Stimulated activated CD4-positive, alpha-beta T cell treated with anti-CD3 and anti-CD28 coated beads, TNF-alpha, amount 100 ng/mL, for 48 hours (primary cell): Measurements from ENCODE around the gene DGAT2L6.
"Not testable (repeated sequence)": the region's sequence is repeated elsewhere in the genome, so short reads cannot be mapped to it uniquely, and the experiment has no call there.

Experiments used
- DNase-seq, 3 donors: peaks; one replicate each; pipeline ENCODE4 v3.0.0-alpha.2; 2020; ENCODE audit warnings: low read depth in 3 of 3

DGAT2L6 gene

DNA sequence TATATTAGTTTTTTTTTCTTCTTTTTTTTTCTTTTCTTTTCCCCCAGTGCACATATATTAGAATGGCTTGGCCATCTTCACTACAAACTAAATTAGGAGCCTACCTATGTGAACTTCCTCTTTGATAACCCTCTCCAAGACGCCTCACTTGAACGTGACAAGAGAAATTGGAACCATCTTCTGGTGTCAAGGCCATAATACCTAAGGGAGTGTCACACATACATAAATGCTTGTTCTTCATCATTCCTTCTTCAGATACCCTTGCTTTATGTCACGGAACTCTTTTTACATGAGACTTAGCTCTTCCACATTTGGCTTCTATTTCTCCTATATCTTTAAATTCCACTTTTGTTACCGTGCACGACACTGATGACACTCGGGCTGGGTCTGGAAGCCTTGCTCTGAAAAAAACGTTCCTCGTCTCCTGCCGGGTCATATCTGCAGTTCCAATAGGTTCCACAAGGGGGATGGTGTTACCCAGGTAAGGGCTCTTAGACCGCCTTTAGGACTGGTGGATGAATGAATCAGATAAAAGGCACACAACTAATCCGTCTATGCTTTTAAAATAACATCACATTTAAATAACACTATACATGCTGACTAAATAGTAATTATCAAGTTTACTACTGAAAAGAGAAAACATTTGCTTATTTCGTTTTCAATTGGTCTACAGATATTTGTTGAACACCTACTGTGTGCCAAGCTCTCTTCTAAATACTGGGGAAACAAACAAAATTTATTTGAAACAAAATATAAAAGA lies 19.9 kb downstream of the DGAT2L6 start:
- peak; percentile 38 to 71 (median 39) for DNase-seq

DNA sequence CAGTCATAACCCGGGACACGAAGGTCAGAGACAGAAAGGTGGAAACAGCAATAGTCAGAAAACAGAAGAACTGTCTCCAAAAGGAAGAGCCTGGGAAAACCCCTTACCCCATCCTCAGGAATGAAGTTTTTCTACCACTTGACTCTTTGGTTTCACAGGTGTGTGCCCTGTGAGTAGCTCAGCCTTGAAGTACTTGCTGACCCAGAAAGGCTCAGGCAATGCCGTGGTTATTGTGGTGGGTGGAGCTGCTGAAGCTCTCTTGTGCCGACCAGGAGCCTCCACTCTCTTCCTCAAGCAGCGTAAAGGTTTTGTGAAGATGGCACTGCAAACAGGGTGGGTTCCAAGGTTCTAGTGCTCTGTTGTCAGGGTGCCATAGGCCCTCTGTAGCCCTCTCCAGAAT lies 24.4 kb downstream of the DGAT2L6 start:
- DNase-seq: no peak

DNA sequence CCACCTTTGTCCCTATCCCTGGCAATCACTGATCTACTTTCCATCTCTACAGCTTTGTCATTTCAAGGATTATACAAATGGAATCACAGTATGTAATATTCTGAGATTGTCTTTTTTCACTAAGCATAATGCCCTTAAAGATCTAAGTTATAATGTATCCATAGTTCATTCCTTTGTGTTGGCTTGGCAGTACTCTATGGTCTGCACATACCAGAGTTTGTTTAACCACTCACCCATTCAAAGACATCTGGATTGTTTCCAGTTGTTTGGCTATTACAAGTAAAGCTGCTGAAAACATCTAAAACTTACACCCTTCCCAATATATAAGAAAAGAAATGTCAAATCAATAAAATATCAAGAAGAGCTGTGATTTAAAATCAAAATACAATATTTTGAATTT lies 31.2 kb downstream of the DGAT2L6 start:
- no peak for DNase-seq

DNA sequence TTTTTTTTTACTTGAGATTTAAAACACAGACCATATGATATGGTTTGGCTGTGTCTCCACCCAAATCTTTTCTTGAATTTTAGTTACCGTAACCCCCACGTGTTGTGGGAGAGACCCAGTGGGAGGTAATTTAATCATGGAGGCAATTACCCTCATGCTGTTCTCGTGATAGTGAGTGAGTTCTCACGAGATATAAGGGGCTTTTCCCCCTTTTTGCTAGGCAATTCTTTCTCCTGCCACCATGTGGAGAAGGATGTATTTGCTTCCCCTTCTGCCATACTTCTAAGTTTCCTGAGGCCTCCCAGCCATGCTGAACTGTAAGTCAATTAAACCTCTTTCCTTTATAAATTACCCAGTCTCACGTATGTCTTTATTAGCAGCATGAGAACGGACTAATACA lies 32.3 kb downstream of the DGAT2L6 start:
- not testable (repeated sequence) for DNase-seq

DNA sequence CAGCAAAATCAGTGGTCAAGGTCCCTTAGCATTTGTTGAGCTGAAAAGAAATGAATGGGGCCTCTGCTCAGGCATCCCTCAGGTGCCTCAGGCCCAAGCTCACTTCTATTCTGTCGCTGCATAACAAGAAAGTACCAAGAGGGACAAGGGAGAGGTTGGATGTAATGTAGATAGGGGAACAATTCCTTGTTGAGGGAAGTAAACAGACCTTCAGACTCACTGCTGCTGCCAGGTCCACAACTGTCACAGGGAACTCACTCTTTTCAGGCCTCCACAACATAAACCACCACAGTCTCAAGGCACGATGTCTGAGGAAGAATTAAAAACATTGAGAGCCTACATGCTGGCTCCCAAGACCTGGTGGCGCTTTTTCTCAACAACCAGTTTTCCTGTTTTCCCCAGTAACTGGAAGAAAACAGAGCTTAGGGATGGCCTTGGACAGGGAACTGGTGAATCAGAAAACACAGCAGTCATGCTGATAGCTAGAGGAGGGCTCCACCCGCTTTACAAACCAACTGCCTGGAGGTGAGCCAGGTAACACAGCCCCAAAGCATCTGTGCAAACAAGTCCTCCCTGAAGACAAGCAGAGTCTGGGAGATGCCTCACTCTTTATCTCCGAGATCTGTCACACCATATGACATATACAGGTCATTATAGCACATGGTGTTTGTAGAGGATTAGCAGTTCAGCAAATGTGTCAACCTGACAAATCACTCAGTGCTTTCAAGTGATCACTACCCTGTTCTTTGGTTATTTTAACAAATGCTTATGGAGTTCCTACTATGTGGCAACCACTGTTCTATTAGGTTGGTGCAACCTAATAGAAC lies 42.9 kb downstream of the DGAT2L6 start:
- no peak for DNase-seq

DNA sequence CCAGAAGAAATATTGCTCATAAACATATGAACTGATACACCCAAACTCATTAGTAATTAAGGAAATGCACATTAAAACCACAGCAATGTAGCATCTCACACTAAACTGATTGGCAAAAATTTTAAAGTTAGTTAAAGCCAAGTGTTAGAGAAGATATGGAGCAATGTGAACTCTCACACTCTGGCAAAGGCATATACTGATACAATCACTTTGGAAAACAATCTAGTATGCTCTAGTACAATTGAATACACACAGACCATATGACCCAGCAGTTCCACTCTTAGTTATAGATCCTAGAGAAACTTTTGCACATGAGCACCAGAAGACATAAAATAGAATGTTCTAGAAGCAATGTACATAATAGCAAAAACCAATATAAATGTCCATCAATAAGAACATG lies 48.8 kb downstream of the DGAT2L6 start:
- DNase-seq: no peak

DNA sequence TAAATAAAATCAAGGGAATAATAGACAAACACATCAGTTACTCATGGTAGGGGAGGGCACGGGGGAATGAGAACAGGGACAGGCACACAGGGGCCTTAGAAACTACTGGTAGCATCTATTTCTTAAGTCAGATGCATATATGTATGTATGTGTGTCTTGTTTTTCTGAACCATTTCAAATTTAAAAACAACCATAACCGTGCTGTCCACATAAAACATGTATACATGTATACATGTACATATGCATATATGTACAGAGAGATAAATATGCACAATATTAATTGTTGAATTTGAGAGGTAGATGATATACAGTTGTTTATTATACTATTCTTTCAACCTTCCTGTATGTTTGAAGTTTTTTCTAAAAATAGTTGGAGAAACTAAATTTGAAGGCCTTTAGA lies 49.4 kb downstream of the DGAT2L6 start:
- DNase-seq: no peak

DNA sequence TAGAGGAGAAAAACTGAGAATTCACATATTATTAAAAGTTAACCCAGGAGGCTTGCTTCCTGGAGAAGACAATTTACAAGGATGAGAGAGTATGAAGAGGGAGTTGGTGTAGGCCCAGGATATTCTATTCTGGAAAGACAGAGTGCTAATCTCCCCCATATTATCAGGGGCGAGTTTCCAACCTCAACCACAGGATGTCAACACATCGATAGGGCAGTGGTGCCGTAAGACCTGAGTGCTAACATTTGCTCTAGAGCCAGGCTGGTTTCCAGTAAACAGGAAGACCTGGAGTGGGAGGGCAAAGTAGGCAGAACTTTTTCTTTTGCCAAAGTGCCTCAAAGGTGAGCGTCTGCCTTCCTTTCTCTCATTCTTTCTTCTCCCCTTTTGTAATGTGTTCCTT lies 54.4 kb downstream of the DGAT2L6 start:
- no peak for DNase-seq

DNA sequence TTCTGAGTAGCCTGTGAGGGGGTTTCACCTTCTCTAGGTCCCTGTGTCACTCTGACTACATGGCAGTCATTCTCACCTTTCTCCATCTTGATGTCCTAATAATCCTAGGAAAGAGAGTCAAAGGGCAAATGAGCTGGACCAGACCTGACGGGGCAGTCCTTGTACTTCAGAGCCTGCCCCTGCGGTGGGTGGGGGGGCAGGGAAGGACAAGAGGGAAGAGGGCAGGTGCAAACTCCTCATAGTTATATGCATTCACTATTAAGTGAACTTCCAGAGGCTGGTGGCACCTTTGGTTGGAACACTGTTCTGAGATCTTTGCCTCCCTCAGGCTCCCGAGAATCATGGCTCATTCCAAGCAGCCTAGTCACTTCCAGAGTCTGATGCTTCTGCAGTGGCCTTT lies 57.1 kb downstream of the DGAT2L6 start, which contains the start of gene AWAT1:
AWAT1 (plus strand) TSS at position 301 of the 400 bp plus-strand sequence; CDS start at position 342, 41 bp downstream.
- no peak for DNase-seq

DNA sequence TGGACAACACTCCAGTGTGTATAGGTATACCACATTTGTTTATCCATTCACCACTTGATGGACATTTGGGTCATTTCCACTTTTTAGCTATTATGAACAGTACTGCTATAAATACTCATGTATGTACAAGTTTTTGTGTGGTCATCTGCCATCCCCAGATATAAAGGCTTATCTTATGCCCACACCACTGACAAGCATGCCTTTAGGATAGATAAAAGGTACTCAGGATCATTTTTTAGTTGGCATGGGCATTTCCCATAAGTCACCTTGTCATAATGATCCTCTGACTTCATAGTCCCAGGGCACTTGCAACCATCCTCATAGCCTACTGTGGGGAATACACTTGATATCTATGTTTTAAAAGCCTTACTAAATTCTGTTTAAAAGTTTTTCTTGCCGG lies 63.5 kb downstream of the DGAT2L6 start:
- DNase-seq: no peak

DNA sequence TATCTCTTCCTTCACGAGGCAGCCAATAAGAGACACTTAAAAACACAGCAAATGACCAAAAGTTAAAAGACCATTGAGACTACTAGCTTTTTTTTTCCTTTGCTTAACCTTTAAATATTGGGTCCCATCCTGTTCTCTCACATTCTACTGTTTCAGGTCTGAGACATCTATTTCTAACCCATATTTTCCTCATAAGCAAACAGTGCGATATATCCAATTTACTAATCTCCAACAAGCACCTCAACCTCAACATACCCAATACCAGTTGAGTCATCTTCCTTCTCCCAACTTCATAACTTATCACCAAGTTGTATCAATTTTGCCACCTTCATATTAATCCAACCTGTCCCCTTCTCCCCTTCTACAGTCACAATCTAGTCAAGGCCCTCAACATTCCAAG lies 64.2 kb downstream of the DGAT2L6 start:
- no peak for DNase-seq

DNA sequence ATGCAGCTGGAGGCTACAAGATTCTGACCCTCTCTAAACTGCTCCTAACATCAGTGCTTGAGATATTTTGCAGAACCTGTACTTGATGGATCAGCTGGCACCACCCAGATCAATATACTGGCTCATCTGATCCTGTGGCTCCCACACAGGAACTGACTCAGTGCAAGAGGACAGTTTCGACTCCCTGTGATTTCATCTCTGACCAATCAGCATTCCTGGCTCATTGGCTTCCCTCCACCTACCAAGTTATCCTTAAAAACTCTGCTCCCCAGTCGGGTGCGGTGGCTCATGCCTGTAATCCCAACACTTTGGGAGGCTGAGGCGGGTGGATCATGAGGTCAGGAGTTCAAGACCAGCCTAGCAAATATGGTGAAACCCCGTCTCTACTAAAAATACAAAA lies 66.3 kb downstream of the DGAT2L6 start:
- not testable (repeated sequence) for DNase-seq

DNA sequence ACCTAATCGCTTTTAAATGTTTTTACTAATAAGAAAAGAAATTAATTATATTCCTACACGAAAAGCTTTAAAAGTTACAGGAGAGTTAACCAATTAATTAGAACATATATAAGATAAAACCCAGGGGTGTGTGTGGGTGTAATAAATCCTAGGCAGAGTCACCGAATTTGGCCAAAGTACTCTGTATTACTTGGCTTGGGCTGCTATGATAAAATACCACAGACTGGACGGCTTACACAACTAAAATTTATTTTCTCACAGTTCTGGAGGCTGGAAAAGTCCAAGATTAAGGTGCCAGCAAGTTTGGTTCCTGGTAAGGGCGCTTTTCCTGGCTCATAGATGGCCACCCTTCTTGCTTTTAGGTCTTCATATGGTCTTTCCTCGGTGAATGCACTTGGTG lies 67.6 kb downstream of the DGAT2L6 start:
- DNase-seq: no peak

DNA sequence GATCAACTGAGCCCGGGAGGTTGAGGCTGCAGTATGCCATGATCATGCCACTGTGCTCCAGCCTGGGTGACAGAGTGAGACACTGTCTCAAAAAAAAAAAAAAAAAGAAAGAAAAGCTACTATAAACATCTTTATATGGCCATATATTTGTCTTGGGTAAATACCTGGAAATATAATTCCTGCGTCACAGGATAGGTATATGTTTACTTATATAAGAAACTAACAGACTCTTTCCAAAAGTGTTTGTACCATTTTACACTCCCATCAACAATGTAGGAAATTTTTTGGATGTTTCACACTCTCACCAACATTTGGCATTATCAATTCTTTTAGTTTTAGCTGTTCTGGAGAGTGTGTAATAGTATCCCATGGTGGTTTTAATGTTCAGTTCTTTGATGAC lies 70.0 kb downstream of the DGAT2L6 start:
- DNase-seq: no peak

DNA sequence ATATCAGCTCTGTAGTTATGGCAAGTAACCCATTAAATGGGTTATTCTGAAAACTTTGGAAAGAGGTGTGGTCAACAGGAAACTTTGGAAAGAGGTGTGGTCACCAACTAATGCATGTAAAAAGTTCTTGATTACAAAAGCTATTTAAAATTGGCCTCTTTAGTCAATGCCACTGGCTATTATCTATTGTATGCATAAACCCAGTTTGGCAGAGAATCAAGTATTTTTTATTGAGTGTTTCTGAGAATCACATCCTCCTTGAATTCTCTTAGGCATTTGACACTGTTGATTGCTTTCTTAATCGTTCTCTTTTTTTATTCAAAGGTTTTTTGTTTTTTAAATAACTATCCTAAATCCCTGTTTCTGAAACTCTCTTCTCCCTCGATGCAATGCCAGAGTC lies 75.2 kb downstream of the DGAT2L6 start:
- DNase-seq: no peak

DNA sequence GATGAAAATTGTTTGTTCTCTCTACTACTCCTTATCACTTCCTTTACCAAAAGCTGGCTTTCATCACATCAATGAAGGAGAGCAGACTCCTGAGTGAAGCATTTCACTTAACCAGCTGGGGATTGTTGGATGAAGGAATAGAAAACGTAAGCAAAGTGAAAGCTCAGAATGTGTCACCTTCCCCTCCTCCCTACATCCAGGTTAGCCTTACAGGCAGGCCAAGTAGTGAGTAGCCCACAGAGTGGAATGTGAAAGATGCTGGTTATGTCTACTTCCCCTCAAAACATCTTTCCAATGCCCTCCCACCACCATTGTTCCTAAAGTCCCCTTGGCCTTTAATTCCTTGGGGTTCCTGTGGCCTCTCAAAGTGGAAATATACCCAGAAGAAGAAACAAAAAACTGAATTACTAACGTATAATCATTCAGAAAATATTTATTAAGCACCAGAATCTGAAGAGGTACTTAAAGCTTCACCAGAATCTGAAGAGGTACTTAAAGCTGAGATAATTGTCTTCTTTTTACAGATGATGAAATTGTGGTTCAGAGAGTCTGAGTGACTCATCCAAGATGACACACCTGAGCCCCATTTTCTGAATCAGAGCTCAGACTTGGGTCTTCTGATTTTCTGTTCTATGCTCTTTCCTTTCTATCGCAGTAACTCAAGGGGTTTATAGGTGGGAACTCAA lies 76.2 kb downstream of the DGAT2L6 start:
- peak in 1 of 3 donors; percentile 1 for DNase-seq

DNA sequence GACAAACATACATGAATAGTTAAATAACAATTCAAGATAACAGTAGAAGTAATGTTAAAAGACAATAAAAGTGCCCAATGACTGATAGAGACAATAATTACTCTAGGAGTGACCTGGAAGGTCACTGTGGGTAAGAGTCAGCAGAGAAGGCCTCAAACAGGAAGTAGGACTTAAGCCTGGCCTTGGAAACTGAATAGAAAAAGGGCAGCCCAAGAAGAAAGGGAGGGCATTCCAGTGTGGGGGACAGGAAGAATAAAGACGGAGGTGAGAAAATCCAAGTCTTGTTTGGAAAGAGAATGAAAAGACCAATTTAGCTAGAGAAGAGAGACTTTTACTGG lies 76.7 kb downstream of the DGAT2L6 start:
- DNase-seq: no peak

DNA sequence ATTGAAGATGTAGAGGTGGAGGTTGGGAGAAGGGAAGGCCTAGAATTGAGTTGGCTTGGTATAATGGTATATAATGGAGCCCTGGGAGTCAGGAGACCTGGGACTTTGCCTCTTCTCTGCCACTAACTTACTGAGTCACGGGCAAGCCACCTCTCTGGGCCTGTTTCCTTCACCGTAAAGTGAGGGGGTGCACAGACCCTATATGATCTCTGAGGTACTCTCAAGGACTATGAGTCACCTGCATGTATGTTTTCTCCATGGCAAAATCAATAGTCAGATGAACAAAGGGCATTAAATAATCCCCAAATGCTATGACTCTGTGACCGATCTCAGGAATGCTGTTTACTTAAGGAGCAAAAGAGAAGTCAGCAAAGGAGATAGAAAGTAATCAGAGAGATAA lies 77.6 kb downstream of the DGAT2L6 start:
- DNase-seq: no peak
